ENCODE results near the gene SLC6A1. TPM values are rescaled to one million over a fixed set of nuclear protein-coding genes. Genes with fewer than 3 reads are reported as not detected.
A peak's percentile ranks its signal among the peaks of the same experiment; 100 is the strongest.

Gene SLC6A1
- total and polyA plus RNA-seq, 8 donors, result 0.29 to 5.6 (median 2.8) TPM; not detected in 5

- Histone ChIP-seq H3K4me1 (peaks cover 0 to 16% (median 10%) of the 10 kb centered on the region in 4 donors), H3K27ac (no peak overlapping the region), H3K27me3 (peaks cover 3 to 37% (median 18%) of the 10 kb centered on the region in 3 donors), H3K4me3 (no peak overlapping the region), H3K9me3 (no peaks in the 10 kb centered on the region), H3K36me3 (no peaks in the 10 kb centered on the region)
- no peak for DNase-seq
- 53 to 65% (median 62%) methylated on average over 9 of the region's 9 CpGs for WGBS, 5 donors
- TF ChIP-seq CTCF (IDR thresholded peaks at IDR 0.05) (no peak), POLR2A (IDR thresholded peaks at IDR 0.05) (no peak), POLR2AphosphoS5 (IDR thresholded peaks at IDR 0.05) (no peak), EP300 (IDR thresholded peaks at IDR 0.05) (no peak)
- intact Hi-C loops (cut with DNase I; ENCODE audit: low total_unique reads), result no loop called here
Observed at GRCh38 chr3:10988001-10988665, 4.4 kb upstream of the SLC6A1 start.

- WGBS, 5 donors, result 59 to 76% (median 65%) methylated on average over 7 of the region's 7 CpGs
- TF ChIP-seq POLR2AphosphoS5 (IDR thresholded peaks at IDR 0.05) (no peak), EP300 (IDR thresholded peaks at IDR 0.05) (no peak), POLR2A (IDR thresholded peaks at IDR 0.05) (no peak), CTCF (IDR thresholded peaks at IDR 0.05) (no peak)
- H3K9me3 ChIP-seq, result no peaks in the 10 kb centered on the region
- no peak for DNase-seq
- peaks cover 5 to 46% (median 27%) of the 10 kb centered on the region in 3 donors for H3K27me3 ChIP-seq
- H3K4me1 ChIP-seq, result peaks cover 0 to 19% (median 14%) of the 10 kb centered on the region in 4 donors
- no peak overlapping the region for H3K27ac ChIP-seq
- intact Hi-C loops (cut with DNase I; ENCODE audit: low total_unique reads), result no loop called here
- H3K4me3 ChIP-seq, result no peak overlapping the region
- H3K36me3 ChIP-seq, result no peaks in the 10 kb centered on the region
Observed at GRCh38 chr3:10988991-10989484, 3.5 kb upstream of the SLC6A1 start.

- H3K4me3 ChIP-seq, result peak overlapping the region; percentile 30 to 42 (median 40)
- peaks cover 8 to 87% (median 51%) of the 10 kb centered on the region in 3 donors for H3K27me3 ChIP-seq
- WGBS, 5 donors, result 4 to 7% (median 5%) methylated on average over 13 to 69 of the region's 69 CpGs
- H3K27ac ChIP-seq, result no peak overlapping the region
- intact Hi-C loops (cut with DNase I; ENCODE audit: low total_unique reads), result no loop called here
- TF ChIP-seq POLR2A (IDR thresholded peaks at IDR 0.05), result no peak
- TF ChIP-seq CTCF (IDR thresholded peaks at IDR 0.05), result no peak
- TF ChIP-seq EP300 (IDR thresholded peaks at IDR 0.05), result no peak
- no peak for TF ChIP-seq POLR2AphosphoS5 (IDR thresholded peaks at IDR 0.05)
- H3K36me3 ChIP-seq, result no peaks in the 10 kb centered on the region
- no peaks in the 10 kb centered on the region for H3K9me3 ChIP-seq
- DNase-seq, result no peak
- peaks cover 0 to 19% (median 14%) of the 10 kb centered on the region in 4 donors for H3K4me1 ChIP-seq
Observed at GRCh38 chr3:10992943-10993728, 588 bp downstream of the SLC6A1 start.

- intact Hi-C loops (cut with DNase I; ENCODE audit: low total_unique reads), result no loop called here
- TF ChIP-seq CTCF (IDR thresholded peaks at IDR 0.05) (no peak), EP300 (IDR thresholded peaks at IDR 0.05) (no peak), POLR2AphosphoS5 (IDR thresholded peaks at IDR 0.05) (no peak), POLR2A (IDR thresholded peaks at IDR 0.05) (no peak)
- Histone ChIP-seq H3K4me1 (peaks cover 0 to 19% (median 14%) of the 10 kb centered on the region in 4 donors), H3K9me3 (no peaks in the 10 kb centered on the region), H3K36me3 (no peaks in the 10 kb centered on the region), H3K27me3 (peaks cover 8 to 91% (median 54%) of the 10 kb centered on the region in 3 donors), H3K4me3 (no peak overlapping the region), H3K27ac (no peak overlapping the region)
- no peak for DNase-seq
- WGBS, 5 donors, result 6 to 18% (median 12%) methylated on average over 9 of the region's 9 CpGs
Observed at GRCh38 chr3:10993729-10994065, 1.1 kb downstream of the SLC6A1 start.

All from stomach (tissue), 9 donors.